Lung (tissue), 12 donors: Measurements from ENCODE around the gene MRPL50. TPM values are rescaled to one million over a fixed set of nuclear protein-coding genes. Genes with fewer than 3 reads are reported as not detected.

Experiments
- ATAC-seq: fragments of 200-7000 bp; cut with Tn5 transposase; one replicate; pipeline ENCODE4 v1.9.1; 2020; ENCODE audit warnings: moderate number of reproducible peaks; ENCODE audit not compliant: insufficient read depth, low FRiP score
- DNase-seq, 3 donors: peaks; one replicate each; pipeline ENCODE4 v3.0.0-alpha.2; 2013 to 2017
- H3K27ac ChIP-seq, 2 donors: one replicate each; pipeline ENCODE4 v1.5.1; 2013; ENCODE audit warnings: mild to moderate bottlenecking in 2 of 2, moderate library complexity in 2 of 2, control low read depth in 1 of 2, inconsistent platforms in 1 of 2, low read depth in 1 of 2, low read length in 1 of 2
- H3K27me3 ChIP-seq, 3 donors: one replicate each; pipeline ENCODE4 v1.5.1; 2013; ENCODE audit warnings: low read length in 2 of 3; ENCODE audit not compliant: control insufficient read depth in 3 of 3, insufficient read depth in 3 of 3
- H3K36me3 ChIP-seq, 4 donors: one replicate each; pipeline ENCODE4 v1.5.1; 2013; ENCODE audit warnings: low read length in 4 of 4, mild to moderate bottlenecking in 1 of 4, moderate library complexity in 1 of 4; ENCODE audit not compliant: control insufficient read depth in 4 of 4, insufficient read depth in 4 of 4
- H3K4me1 ChIP-seq, 5 donors: one replicate each; pipeline ENCODE4 v1.5.1; 2013; ENCODE audit warnings: low read length in 5 of 5, mild to moderate bottlenecking in 2 of 5, moderate library complexity in 1 of 5; ENCODE audit not compliant: control insufficient read depth in 5 of 5, insufficient read depth in 5 of 5
- H3K4me3 ChIP-seq: one replicate; pipeline ENCODE4 v1.5.1; 2013; ENCODE audit warnings: mild to moderate bottlenecking, control low read depth, moderate library complexity
- H3K9ac ChIP-seq, 2 donors: one replicate each; pipeline ENCODE4 v1.5.1; 2013; ENCODE audit warnings: low read length in 2 of 2, control low read depth in 1 of 2; ENCODE audit not compliant: insufficient read depth in 1 of 2
- H3K9me3 ChIP-seq, 4 donors: one replicate each; pipeline ENCODE4 v1.5.1; 2013; ENCODE audit warnings: low read length in 3 of 4, mild to moderate bottlenecking in 1 of 4, moderate library complexity in 1 of 4; ENCODE audit not compliant: control insufficient read depth in 4 of 4, insufficient read depth in 3 of 4
- CTCF ChIP-seq: IDR thresholded peaks from 2 replicates; pipeline ENCODE4 v1.5.1; 2012; ENCODE audit warnings: mild to moderate bottlenecking; ENCODE audit errors: control extremely low read depth, extremely low read depth
- WGBS, 2 donors: extraction: QIAGEN DNeasy Blood & Tissue Kit; methylation state at CpG; one replicate each; pipeline ENCODE4 v1.1.7; 2013; 5-methylcytosine and 5-hydroxymethylcytosine counted together
- polyA plus RNA-seq, 2 donors: library from polyadenylated mRNA; stranded (reverse); fragments of 200-250 nt; gene quantifications; one replicate each; pipeline ENCODE4 v1.2.1, GENCODE V29; 2013
- total RNA-seq, 2 donors: library from RNA; depleted of rRNA in 1 of 2; stranded (reverse); fragments of >200 nt in 1 of 2; gene quantifications; one replicate each; pipeline ENCODE4 v1.2.1, GENCODE V29; 2014 to 2021
- donor health status: control.
- donor health status: control.
- donor health status: Bipolar disorder and iron deficiency.
- donor health status: healthy.
- donor health status: DM: yes; HTN: yes; CAD: no.

The MRPL50 gene
- total and polyA plus RNA-seq, 4 donors, result 7.9 to 23.0 (median 8.8) TPM

GRCh38 chr9:101350285-101350684 is 48.1 kb downstream of the MRPL50 start:
- no peak for ATAC-seq
- no peak for TF ChIP-seq CTCF
- WGBS, 2 donors, result 89% methylated on average over 1 of the region's 1 CpG
- Histone ChIP-seq H3K9me3 (no peaks in the 10 kb centered on the region), H3K36me3 (no peaks in the 10 kb centered on the region), H3K4me3 (no peak overlapping the region), H3K4me1 (no peaks in the 10 kb centered on the region), H3K9ac (no peak overlapping the region), H3K27ac (no peak overlapping the region), H3K27me3 (no peaks in the 10 kb centered on the region)
- DNase-seq, result no peak

- WGBS, 2 donors, result 37 to 66% methylated on average over 1 of the region's 1 CpG
- H3K27ac ChIP-seq, result no peak overlapping the region
- H3K4me1 ChIP-seq, result no peaks in the 10 kb centered on the region
- H3K36me3 ChIP-seq, result no peaks in the 10 kb centered on the region
- DNase-seq (peak in 2 of 3 donors; percentile 5 to 52), ATAC-seq (no peak)
- TF ChIP-seq CTCF, result no peak
- H3K4me3 ChIP-seq, result no peak overlapping the region
- H3K9me3 ChIP-seq, result no peaks in the 10 kb centered on the region
- no peak overlapping the region for H3K9ac ChIP-seq
- H3K27me3 ChIP-seq, result no peaks in the 10 kb centered on the region
Measured at GRCh38 chr9:101342595-101342994, 55.8 kb downstream of the MRPL50 start.

GRCh38 chr9:101341958-101342357 is 56.5 kb downstream of the MRPL50 start:
- H3K27ac ChIP-seq, result no peak overlapping the region
- no peaks in the 10 kb centered on the region for H3K36me3 ChIP-seq
- H3K4me3 ChIP-seq, result no peak overlapping the region
- H3K9ac ChIP-seq, result no peak overlapping the region
- H3K4me1 ChIP-seq, result no peaks in the 10 kb centered on the region
- TF ChIP-seq CTCF, result no peak
- H3K27me3 ChIP-seq, result no peaks in the 10 kb centered on the region
- no peak for ATAC-seq
- no peaks in the 10 kb centered on the region for H3K9me3 ChIP-seq
- DNase-seq, result no peak

Other genes with a start within 250 kb of the MRPL50 start
- gene BAAT, start 13.6 kb downstream of the MRPL50 start, total RNA-seq, result under 1 TPM; 0.17 to 0.37 TPM
- under 1 TPM; 0.03 to 0.26 TPM for gene BAAT, start 13.6 kb downstream of the MRPL50 start, polyA plus RNA-seq
- gene ZNF189, start 233 bp upstream of the MRPL50 start, total RNA-seq, result 10 to 100 TPM; 16.8 to 34.1 TPM
- 1 to 10 TPM; 5.9 to 6.7 TPM for gene ZNF189, start 233 bp upstream of the MRPL50 start, polyA plus RNA-seq
- 1 to 10 TPM in 1 of 2 donors, not detected in 1; 1.1 TPM for gene ALDOB, start 37.2 kb upstream of the MRPL50 start, total RNA-seq
- under 1 TPM; 0.06 to 0.09 TPM for gene ALDOB, start 37.2 kb upstream of the MRPL50 start, polyA plus RNA-seq
- 10 to 100 TPM; 31.2 to 38.5 TPM for gene RNF20, start 135.2 kb upstream of the MRPL50 start, total RNA-seq
- 10 to 100 TPM in 1 of 2 donors, 1 to 10 TPM in 1; 9.3 to 14.9 TPM for gene RNF20, start 135.2 kb upstream of the MRPL50 start, polyA plus RNA-seq
- not detected for gene PPP3R2, start 196.4 kb upstream of the MRPL50 start, total RNA-seq
- gene PPP3R2, start 196.4 kb upstream of the MRPL50 start, polyA plus RNA-seq, result not detected